Measurements from ENCODE around the gene PFDN4. TPM values are rescaled to one million over a fixed set of nuclear protein-coding genes. Genes with fewer than 3 reads are reported as not detected.

Gene PFDN4
- total and polyA plus RNA-seq, 12 donors = 21.9 to 56.3 (median 30.7) TPM

- no peaks in the 10 kb centered on the region for H3K36me3 ChIP-seq
- no peak for ATAC-seq
- 81 to 84% methylated on average over 11 of the region's 11 CpGs for WGBS, 2 donors
- no peak for DNase-seq
- H3K4me1 ChIP-seq = no peaks in the 10 kb centered on the region
- TF ChIP-seq, protein P1, sequence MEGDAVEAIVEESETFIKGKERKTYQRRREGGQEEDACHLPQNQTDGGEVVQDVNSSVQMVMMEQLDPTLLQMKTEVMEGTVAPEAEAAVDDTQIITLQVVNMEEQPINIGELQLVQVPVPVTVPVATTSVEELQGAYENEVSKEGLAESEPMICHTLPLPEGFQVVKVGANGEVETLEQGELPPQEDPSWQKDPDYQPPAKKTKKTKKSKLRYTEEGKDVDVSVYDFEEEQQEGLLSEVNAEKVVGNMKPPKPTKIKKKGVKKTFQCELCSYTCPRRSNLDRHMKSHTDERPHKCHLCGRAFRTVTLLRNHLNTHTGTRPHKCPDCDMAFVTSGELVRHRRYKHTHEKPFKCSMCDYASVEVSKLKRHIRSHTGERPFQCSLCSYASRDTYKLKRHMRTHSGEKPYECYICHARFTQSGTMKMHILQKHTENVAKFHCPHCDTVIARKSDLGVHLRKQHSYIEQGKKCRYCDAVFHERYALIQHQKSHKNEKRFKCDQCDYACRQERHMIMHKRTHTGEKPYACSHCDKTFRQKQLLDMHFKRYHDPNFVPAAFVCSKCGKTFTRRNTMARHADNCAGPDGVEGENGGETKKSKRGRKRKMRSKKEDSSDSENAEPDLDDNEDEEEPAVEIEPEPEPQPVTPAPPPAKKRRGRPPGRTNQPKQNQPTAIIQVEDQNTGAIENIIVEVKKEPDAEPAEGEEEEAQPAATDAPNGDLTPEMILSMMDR (IDR thresholded peaks at IDR 0.05) = no peak
- intact Hi-C loops (cut with DNase I) = no loop called here
- no peak overlapping the region for H3K4me3 ChIP-seq
- no peak overlapping the region for H3K27ac ChIP-seq
- H3K27me3 ChIP-seq = peaks cover 0 to 31% (median 23%) of the 10 kb centered on the region in 7 donors
- no peaks in the 10 kb centered on the region for H3K9me3 ChIP-seq
These were observed 19.6 kb upstream of the PFDN4 start for GRCh38 chr20:54188132-54188849.

GRCh38 chr20:54189630-54190029 is 18.3 kb upstream of the PFDN4 start:
- H3K4me3 ChIP-seq = no peak overlapping the region
- no peak overlapping the region for H3K27ac ChIP-seq
- intact Hi-C loops (cut with DNase I) = no loop called here
- no peaks in the 10 kb centered on the region for H3K36me3 ChIP-seq
- ATAC-seq (no peak), DNase-seq (no peak)
- TF ChIP-seq, protein P1 (IDR thresholded peaks at IDR 0.05) = no peak
- no peaks in the 10 kb centered on the region for H3K9me3 ChIP-seq
- H3K4me1 ChIP-seq = no peaks in the 10 kb centered on the region
- 68 to 72% methylated on average over 2 of the region's 2 CpGs for WGBS, 2 donors
- H3K27me3 ChIP-seq = peaks cover 0 to 31% (median 18%) of the 10 kb centered on the region in 7 donors

- Histone ChIP-seq H3K27ac (no peak overlapping the region), H3K9me3 (no peaks in the 10 kb centered on the region), H3K4me3 (no peak overlapping the region), H3K4me1 (no peaks in the 10 kb centered on the region), H3K27me3 (peaks cover 0 to 26% (median 12%) of the 10 kb centered on the region in 7 donors), H3K36me3 (no peaks in the 10 kb centered on the region)
- 98% methylated on average over 2 of the region's 2 CpGs for WGBS, 2 donors
- intact Hi-C loops (cut with DNase I) = no loop called here
- TF ChIP-seq, protein P1 (IDR thresholded peaks at IDR 0.05) = no peak
- DNase-seq = no peak
- no peak for ATAC-seq
These were observed 17.7 kb upstream of the PFDN4 start for GRCh38 chr20:54190217-54190616.

GRCh38 chr20:54193817-54194216 is 14.1 kb upstream of the PFDN4 start:
- ATAC-seq (no peak), DNase-seq (no peak)
- no peaks in the 10 kb centered on the region for H3K36me3 ChIP-seq
- TF ChIP-seq, protein P1 (IDR thresholded peaks at IDR 0.05) = no peak
- intact Hi-C loops (cut with DNase I) = no loop called here
- WGBS, 2 donors = 66 to 71% methylated on average over 5 of the region's 5 CpGs
- H3K9me3 ChIP-seq = no peaks in the 10 kb centered on the region
- H3K4me3 ChIP-seq = no peak overlapping the region
- H3K4me1 ChIP-seq = no peaks in the 10 kb centered on the region
- H3K27ac ChIP-seq = no peak overlapping the region
- peaks cover 0 to 19% (median 3%) of the 10 kb centered on the region in 7 donors for H3K27me3 ChIP-seq
